SK-N-SH treated with all-trans-retinoic acid at 6 μM for 48 hours (cell line): Measurements from ENCODE around the gene PTPRG.
"Not testable (repeated sequence)": the region's sequence is repeated elsewhere in the genome, so short reads cannot be mapped to it uniquely, and the experiment has no call there.

Experiments used
- ATAC-seq: fragments of 200-7000 bp; cut with Tn5 transposase; 3 replicates; pipeline ENCODE4 v1.9.1; 2020; ENCODE audit warnings: mild to moderate bottlenecking, moderate library complexity
- BACH2 ChIP-seq: fragments of 250-450 bp; sonication (Bioruptor Pico); IDR thresholded peaks from 2 replicates; pipeline ENCODE4 v1.9.0; 2021; ENCODE audit warnings: mild to moderate bottlenecking, borderline replicate concordance
- CSDC2 ChIP-seq: fragments of 250-450 bp; sonication (Bioruptor Pico); IDR thresholded peaks from 2 replicates; pipeline ENCODE4 v1.5.0; 2020; ENCODE audit warnings: mild to moderate bottlenecking, moderate library complexity
- CSRNP3 ChIP-seq: fragments of 250-450 bp; sonication (Bioruptor Pico); IDR thresholded peaks from 2 replicates; pipeline ENCODE4 v1.5.1; 2021; ENCODE audit warnings: mild to moderate bottlenecking, moderate library complexity
- ESRRG ChIP-seq: fragments of 250-450 bp; sonication (Bioruptor Pico); IDR thresholded peaks from 2 replicates; pipeline ENCODE4 v1.6.1; 2021; ENCODE audit warnings: mild to moderate bottlenecking
- GLIS3 ChIP-seq: fragments of 250-450 bp; sonication (Bioruptor Pico); IDR thresholded peaks from 2 replicates; pipeline ENCODE4 v1.5.0; 2020; ENCODE audit warnings: mild to moderate bottlenecking, moderate library complexity
- ISL1 ChIP-seq: fragments of 250-450 bp; sonication (Bioruptor Pico); IDR thresholded peaks from 2 replicates; pipeline ENCODE4 v2.1.2; 2022; ENCODE audit warnings: mild to moderate bottlenecking, moderate library complexity
- OSR1 ChIP-seq: fragments of 250-450 bp; sonication (Bioruptor Pico); IDR thresholded peaks from 2 replicates; pipeline ENCODE4 v1.8.0; 2022; ENCODE audit warnings: moderate library complexity, mild to moderate bottlenecking, inconsistent platforms
- PATZ1 ChIP-seq: fragments of 250-450 bp; sonication (Bioruptor Pico); IDR thresholded peaks from 2 replicates; pipeline ENCODE4 v1.8.0; 2020; ENCODE audit warnings: mild to moderate bottlenecking, moderate library complexity, borderline replicate concordance
- PPARA ChIP-seq: fragments of 250-450 bp; sonication (Bioruptor Pico); IDR thresholded peaks from 2 replicates; pipeline ENCODE4 v1.5.0; 2020; ENCODE audit warnings: mild to moderate bottlenecking, borderline replicate concordance
- RARB ChIP-seq: fragments of 250-450 bp; sonication (Bioruptor Pico); IDR thresholded peaks from 2 replicates; pipeline ENCODE4 v1.8.0; 2021; ENCODE audit warnings: mild to moderate bottlenecking, moderate library complexity
- SNAI2 ChIP-seq: fragments of 250-450 bp; sonication (Bioruptor Pico); IDR thresholded peaks from 2 replicates; pipeline ENCODE4 v1.5.0; 2020; ENCODE audit warnings: mild to moderate bottlenecking, moderate library complexity
- TCF4 ChIP-seq: fragments of 250-450 bp; sonication (Bioruptor Pico); IDR thresholded peaks from 2 replicates; pipeline ENCODE4 v1.8.0; 2021; ENCODE audit warnings: mild to moderate bottlenecking, moderate library complexity, borderline replicate concordance
- TOX ChIP-seq: fragments of 250-450 bp; sonication (Bioruptor Pico); IDR thresholded peaks from 2 replicates; pipeline ENCODE4 v1.8.0; 2021; ENCODE audit warnings: mild to moderate bottlenecking, moderate library complexity, borderline replicate concordance
- ZFP3 ChIP-seq: fragments of 250-450 bp; sonication (Bioruptor Pico); IDR thresholded peaks from 2 replicates; pipeline ENCODE4 v1.5.0; 2020; ENCODE audit warnings: mild to moderate bottlenecking, moderate library complexity
- ZFP30 ChIP-seq: fragments of 450-650 bp; formaldehyde crosslinking; IDR thresholded peaks from 2 replicates; pipeline ENCODE4 v1.5.0; 2022; ENCODE audit warnings: mild to moderate bottlenecking, moderate library complexity
- ZNF565 ChIP-seq: fragments of 450-650 bp; formaldehyde crosslinking; conservative IDR thresholded peaks from 2 replicates; pipeline ENCODE4 v1.5.0; 2020; ENCODE audit warnings: low read depth, mild to moderate bottlenecking, moderate library complexity
- ZNF70 ChIP-seq: fragments of 450-650 bp; formaldehyde crosslinking; IDR thresholded peaks from 2 replicates; pipeline ENCODE4 v1.5.0; 2020; ENCODE audit warnings: mild to moderate bottlenecking, moderate library complexity
- ZNF8 ChIP-seq: fragments of 450-650 bp; formaldehyde crosslinking; IDR thresholded peaks from 2 replicates; pipeline ENCODE4 v1.5.0; 2020; ENCODE audit warnings: mild to moderate bottlenecking, moderate library complexity
- TF ChIP-seq, protein P1 (sequence below): fragments of 250-450 bp; sonication (Bioruptor Pico); IDR thresholded peaks from 2 replicates; pipeline ENCODE4 v1.5.0; 2020; ENCODE audit warnings: mild to moderate bottlenecking, moderate library complexity
- TF ChIP-seq, protein P2 (sequence below): fragments of 250-450 bp; sonication (Bioruptor Pico); IDR thresholded peaks from 2 replicates; pipeline ENCODE4 v1.5.1; 2020; ENCODE audit warnings: low read depth, mild to moderate bottlenecking, moderate library complexity

The PTPRG gene

DNA sequence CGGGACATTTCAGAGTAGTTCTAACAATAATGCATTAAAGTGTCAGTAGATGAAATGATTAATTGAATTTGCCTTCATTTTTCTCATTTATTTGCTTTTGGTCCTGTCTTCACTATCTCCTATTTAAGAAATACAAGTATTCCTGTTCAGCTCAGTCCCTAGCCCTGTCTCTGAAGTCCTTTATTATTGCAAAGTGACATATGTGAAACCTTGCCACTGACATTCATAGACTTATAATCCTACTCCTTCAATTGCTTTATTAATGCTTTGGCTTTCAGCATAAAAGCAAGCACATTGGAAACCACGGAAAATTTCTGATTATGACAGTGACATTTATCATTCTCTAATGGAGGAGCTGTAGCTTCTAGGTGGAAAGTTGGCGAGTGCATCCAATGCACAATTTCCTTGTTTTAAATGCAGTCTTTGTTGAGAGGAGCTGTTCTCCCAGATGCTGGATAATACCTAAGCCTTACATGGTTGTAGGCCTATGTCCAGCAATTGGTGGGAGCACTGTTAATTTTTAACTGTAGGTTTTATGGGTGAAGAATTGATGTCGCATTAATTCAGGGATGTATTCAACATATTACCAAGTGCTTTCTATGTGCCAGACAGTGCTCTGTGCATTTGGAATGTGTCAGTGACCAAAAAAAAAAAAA, 474.2 kb downstream of the PTPRG start (continued):
- TF ChIP-seq, protein P1, sequence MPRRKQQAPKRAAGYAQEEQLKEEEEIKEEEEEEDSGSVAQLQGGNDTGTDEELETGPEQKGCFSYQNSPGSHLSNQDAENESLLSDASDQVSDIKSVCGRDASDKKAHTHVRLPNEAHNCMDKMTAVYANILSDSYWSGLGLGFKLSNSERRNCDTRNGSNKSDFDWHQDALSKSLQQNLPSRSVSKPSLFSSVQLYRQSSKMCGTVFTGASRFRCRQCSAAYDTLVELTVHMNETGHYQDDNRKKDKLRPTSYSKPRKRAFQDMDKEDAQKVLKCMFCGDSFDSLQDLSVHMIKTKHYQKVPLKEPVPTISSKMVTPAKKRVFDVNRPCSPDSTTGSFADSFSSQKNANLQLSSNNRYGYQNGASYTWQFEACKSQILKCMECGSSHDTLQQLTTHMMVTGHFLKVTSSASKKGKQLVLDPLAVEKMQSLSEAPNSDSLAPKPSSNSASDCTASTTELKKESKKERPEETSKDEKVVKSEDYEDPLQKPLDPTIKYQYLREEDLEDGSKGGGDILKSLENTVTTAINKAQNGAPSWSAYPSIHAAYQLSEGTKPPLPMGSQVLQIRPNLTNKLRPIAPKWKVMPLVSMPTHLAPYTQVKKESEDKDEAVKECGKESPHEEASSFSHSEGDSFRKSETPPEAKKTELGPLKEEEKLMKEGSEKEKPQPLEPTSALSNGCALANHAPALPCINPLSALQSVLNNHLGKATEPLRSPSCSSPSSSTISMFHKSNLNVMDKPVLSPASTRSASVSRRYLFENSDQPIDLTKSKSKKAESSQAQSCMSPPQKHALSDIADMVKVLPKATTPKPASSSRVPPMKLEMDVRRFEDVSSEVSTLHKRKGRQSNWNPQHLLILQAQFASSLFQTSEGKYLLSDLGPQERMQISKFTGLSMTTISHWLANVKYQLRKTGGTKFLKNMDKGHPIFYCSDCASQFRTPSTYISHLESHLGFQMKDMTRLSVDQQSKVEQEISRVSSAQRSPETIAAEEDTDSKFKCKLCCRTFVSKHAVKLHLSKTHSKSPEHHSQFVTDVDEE (CRISPR knock-in tag), result no peak
- TF ChIP-seq OSR1 (no peak), ZFP3 (CRISPR knock-in tag) (no peak), BACH2 (CRISPR knock-in tag) (no peak)

- ATAC-seq, result no peak
- TF ChIP-seq PATZ1, result no peak
- TF ChIP-seq ZFP3 (CRISPR knock-in tag), result no peak
- TF ChIP-seq CSDC2, result no peak
- TF ChIP-seq ZNF565, result no peak
- no peak for TF ChIP-seq ZNF70 (CRISPR knock-in tag)
- no peak for TF ChIP-seq PPARA (CRISPR knock-in tag)
- no peak for TF ChIP-seq ESRRG (CRISPR knock-in tag)
- no peak for TF ChIP-seq TCF4
- TF ChIP-seq, protein P2, sequence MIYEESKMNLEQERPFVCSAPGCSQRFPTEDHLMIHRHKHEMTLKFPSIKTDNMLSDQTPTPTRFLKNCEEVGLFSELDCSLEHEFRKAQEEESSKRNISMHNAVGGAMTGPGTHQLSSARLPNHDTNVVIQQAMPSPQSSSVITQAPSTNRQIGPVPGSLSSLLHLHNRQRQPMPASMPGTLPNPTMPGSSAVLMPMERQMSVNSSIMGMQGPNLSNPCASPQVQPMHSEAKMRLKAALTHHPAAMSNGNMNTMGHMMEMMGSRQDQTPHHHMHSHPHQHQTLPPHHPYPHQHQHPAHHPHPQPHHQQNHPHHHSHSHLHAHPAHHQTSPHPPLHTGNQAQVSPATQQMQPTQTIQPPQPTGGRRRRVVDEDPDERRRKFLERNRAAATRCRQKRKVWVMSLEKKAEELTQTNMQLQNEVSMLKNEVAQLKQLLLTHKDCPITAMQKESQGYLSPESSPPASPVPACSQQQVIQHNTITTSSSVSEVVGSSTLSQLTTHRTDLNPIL (CRISPR knock-in tag), result no peak
- no peak for TF ChIP-seq TOX
- no peak for TF ChIP-seq ZNF8 (CRISPR knock-in tag)
- no peak for TF ChIP-seq OSR1
- TF ChIP-seq SNAI2, result no peak
- no peak for TF ChIP-seq GLIS3 (CRISPR knock-in tag)
Observed at GRCh38 chr3:62036726-62037125, 475.4 kb downstream of the PTPRG start.

GRCh38 chr3:62038798-62039197, 477.4 kb downstream of the PTPRG start:
- ATAC-seq, result not testable (repeated sequence)

- ATAC-seq, result no peak
- no peak for TF ChIP-seq RARB (CRISPR knock-in tag)
Observed at GRCh38 chr3:62039586-62039985, 478.2 kb downstream of the PTPRG start.

GRCh38 chr3:62041681-62042080, 480.3 kb downstream of the PTPRG start:
- ATAC-seq, result no peak
- no peak for TF ChIP-seq PPARA (CRISPR knock-in tag)
- no peak for TF ChIP-seq CSRNP3 (CRISPR knock-in tag)

- no peak for ATAC-seq
- TF ChIP-seq ZNF70 (CRISPR knock-in tag), result no peak
- TF ChIP-seq GLIS3 (CRISPR knock-in tag), result no peak
- TF ChIP-seq ISL1 (CRISPR knock-in tag), result no peak
- no peak for TF ChIP-seq ESRRG (CRISPR knock-in tag)
- no peak for TF ChIP-seq OSR1
- no peak for TF ChIP-seq TCF4
- TF ChIP-seq ZFP30 (CRISPR knock-in tag), result no peak
- TF ChIP-seq BACH2 (CRISPR knock-in tag), result no peak
Observed at GRCh38 chr3:62044874-62045411, 483.6 kb downstream of the PTPRG start.
